NCI-H345 (cell line): Measurements from ENCODE around the gene MIXL1.
A peak's percentile ranks its signal among the peaks of the same experiment; 100 is the strongest.
"Not testable (repeated sequence)": the region's sequence is repeated elsewhere in the genome, so short reads cannot be mapped to it uniquely, and the experiment has no call there.

Experiments used
- DNase-seq: peaks from one replicate; lab custom pipeline; 2025; lab: John Stamatoyannopoulos, UW

The MIXL1 gene

GRCh38 chr1:226223157-226223785 lies at the start of gene MIXL1:
Gene MIXL1 (plus strand): TSS chr1:226223664. CDS start chr1:226223682, 18 bp downstream.
- no peak for DNase-seq

GRCh38 chr1:226176870-226177269 lies 46.6 kb upstream of the MIXL1 start:
- DNase-seq, result no peak

- DNase-seq, result no peak
Observed at GRCh38 chr1:226181996-226182714, 41.3 kb upstream of the MIXL1 start.

GRCh38 chr1:226185141-226186036 lies 38.1 kb upstream of the MIXL1 start:
- no peak for DNase-seq

- DNase-seq, result peak; percentile 91
Observed at GRCh38 chr1:226186124-226187018, 37.1 kb upstream of the MIXL1 start, which contains the start of gene ACBD3. Gene ACBD3 (minus strand): TSS chr1:226186741. CDS start chr1:226186675, 66 bp downstream.

- DNase-seq, result no peak
Observed at GRCh38 chr1:226187019-226187322, 36.5 kb upstream of the MIXL1 start.

GRCh38 chr1:226187380-226187779 lies 36.1 kb upstream of the MIXL1 start:
- DNase-seq, result no peak

- peak; percentile 12 for DNase-seq
Observed at GRCh38 chr1:226195144-226195543, 28.3 kb upstream of the MIXL1 start.

GRCh38 chr1:226199971-226200370 lies 23.5 kb upstream of the MIXL1 start:
- DNase-seq, result no peak

GRCh38 chr1:226201029-226201593 lies 22.4 kb upstream of the MIXL1 start:
- DNase-seq, result no peak

GRCh38 chr1:226202246-226202645 lies 21.2 kb upstream of the MIXL1 start:
- no peak for DNase-seq

- DNase-seq, result not testable (repeated sequence)
Observed at GRCh38 chr1:226202666-226203065, 20.8 kb upstream of the MIXL1 start.

- no peak for DNase-seq
Observed at GRCh38 chr1:226203240-226203639, 20.2 kb upstream of the MIXL1 start.

GRCh38 chr1:226203655-226204054 lies 19.8 kb upstream of the MIXL1 start:
- DNase-seq, result no peak

- DNase-seq, result no peak
Observed at GRCh38 chr1:226204198-226204597, 19.3 kb upstream of the MIXL1 start.

GRCh38 chr1:226207048-226207447 lies 16.4 kb upstream of the MIXL1 start:
- DNase-seq, result no peak

GRCh38 chr1:226209307-226210059 lies 14.0 kb upstream of the MIXL1 start:
- DNase-seq, result no peak

- no peak for DNase-seq
Observed at GRCh38 chr1:226210571-226211176, 12.8 kb upstream of the MIXL1 start.

GRCh38 chr1:226211181-226211821 lies 12.2 kb upstream of the MIXL1 start:
- DNase-seq, result no peak

GRCh38 chr1:226212545-226212944 lies 10.9 kb upstream of the MIXL1 start:
- DNase-seq, result no peak
